Neural cell (in vitro differentiated cells): ENCODE results near the gene ARFGAP3. TPM values are rescaled to one million over a fixed set of nuclear protein-coding genes. Genes with fewer than 3 reads are reported as not detected.

Source experiments
- H2AFZ ChIP-seq: fragments of 200-600, 300-800 bp; sonication (generic), shearing (Covaris generic); 2 replicates; pipeline ENCODE4 v1.6.0; 2014; ENCODE audit warnings: low read depth, mild to moderate bottlenecking, antibody characterized with exemption, low read length, moderate library complexity
- H3F3A ChIP-seq: fragments of 200-600 bp; shearing (Covaris generic); 2 replicates; pipeline ENCODE4 v1.6.1; 2016; ENCODE audit warnings: mild to moderate bottlenecking, moderate library complexity, mixed read lengths, antibody characterized with exemption, low read length; ENCODE audit not compliant: insufficient read depth, poor library complexity, severe bottlenecking
- H3K27ac ChIP-seq: fragments of 200-600, 300-800 bp; sonication (generic), shearing (Covaris generic); 2 replicates; pipeline ENCODE4 v1.5.1; 2014; ENCODE audit warnings: mild to moderate bottlenecking, low read length, moderate library complexity
- H3K27me3 ChIP-seq: fragments of 300-800, 200-600 bp; sonication (generic), shearing (Covaris generic); 2 replicates; pipeline ENCODE4 v1.6.0; 2014; ENCODE audit warnings: mild to moderate bottlenecking, low read depth, low read length, moderate library complexity; ENCODE audit not compliant: insufficient read depth
- H3K36me3 ChIP-seq: fragments of 300-800, 200-600 bp; sonication (generic), shearing (Covaris generic); 2 replicates; pipeline ENCODE4 v1.5.1; 2014; ENCODE audit warnings: mild to moderate bottlenecking, antibody characterized with exemption, low read length, moderate library complexity; ENCODE audit not compliant: insufficient read depth
- H3K4me2 ChIP-seq: fragments of 300-800, 200-600 bp; sonication (generic), shearing (Covaris generic); 2 replicates; pipeline ENCODE4 v1.6.0; 2014; ENCODE audit warnings: mild to moderate bottlenecking, low read length
- H3K4me3 ChIP-seq: fragments of 300-800, 200-600 bp; sonication (generic), shearing (Covaris generic); 2 replicates; pipeline ENCODE4 v1.5.1; 2014; ENCODE audit warnings: mild to moderate bottlenecking, low read length, moderate library complexity
- H3K79me2 ChIP-seq: fragments of 200-600 bp; shearing (Covaris generic); replicated peaks from 2 replicates; pipeline ENCODE4 v1.6.0; 2014; ENCODE audit warnings: mild to moderate bottlenecking, low read length, moderate library complexity; ENCODE audit not compliant: insufficient read depth
- H3K9ac ChIP-seq: fragments of 300-800, 200-600 bp; sonication (generic), shearing (Covaris generic); 2 replicates; pipeline ENCODE4 v1.6.1; 2016; ENCODE audit warnings: mild to moderate bottlenecking, low read length, mixed read lengths
- H3K9me2 ChIP-seq: fragments of 200-600 bp; shearing (Covaris generic); 2 replicates; pipeline ENCODE4 v1.6.1; 2016; ENCODE audit warnings: mild to moderate bottlenecking, low read length, mixed read lengths; ENCODE audit not compliant: insufficient read depth
- H3K9me3 ChIP-seq: fragments of 200-600, 300-800 bp; sonication (generic), shearing (Covaris generic); 2 replicates; pipeline ENCODE4 v1.6.1; 2016; ENCODE audit warnings: mild to moderate bottlenecking, mixed run types, low read length, moderate library complexity, mixed read lengths
- H4K20me1 ChIP-seq: fragments of 200-600 bp; shearing (Covaris generic); 2 replicates; pipeline ENCODE4 v1.6.1; 2016; ENCODE audit warnings: mild to moderate bottlenecking, mixed run types; ENCODE audit not compliant: insufficient read depth
- CTCF ChIP-seq: fragments of 450-650 bp; IDR thresholded peaks from 2 replicates; pipeline ENCODE4 v1.5.1; 2014; ENCODE audit warnings: antibody characterized with exemption, mild to moderate bottlenecking, moderate library complexity; ENCODE audit not compliant: poor library complexity, severe bottlenecking
- EP300 ChIP-seq: fragments of 450-650 bp; conservative IDR thresholded peaks from 2 replicates; pipeline ENCODE4 v1.6.1; 2014; ENCODE audit warnings: antibody characterized with exemption, mild to moderate bottlenecking, moderate library complexity; ENCODE audit not compliant: poor library complexity, severe bottlenecking
- EZH2 ChIP-seq: fragments of 200-600, 300-800 bp; shearing (Covaris generic), sonication (generic); IDR thresholded peaks from 2 replicates; pipeline ENCODE4 v1.6.1; 2014; ENCODE audit warnings: antibody characterized with exemption, low read length, borderline replicate concordance, mild to moderate bottlenecking; ENCODE audit not compliant: insufficient read depth, poor library complexity, severe bottlenecking
- MXI1 ChIP-seq: fragments of 450-650 bp; conservative IDR thresholded peaks from 2 replicates; pipeline ENCODE4 v1.6.1; 2014; ENCODE audit warnings: antibody characterized with exemption, mild to moderate bottlenecking; ENCODE audit not compliant: poor library complexity, severe bottlenecking
- POLR2AphosphoS5 ChIP-seq: IDR thresholded peaks from 2 replicates; pipeline ENCODE4 v1.6.1; 2012
- RAD21 ChIP-seq: fragments of 450-650 bp; conservative IDR thresholded peaks from 2 replicates; pipeline ENCODE4 v1.6.1; 2014; ENCODE audit warnings: antibody characterized with exemption, mild to moderate bottlenecking, moderate library complexity
- REST ChIP-seq: IDR thresholded peaks from 2 replicates; pipeline ENCODE4 v1.6.1; 2012; ENCODE audit warnings: borderline replicate concordance
- SMC3 ChIP-seq: fragments of 450-650 bp; conservative IDR thresholded peaks from 2 replicates; pipeline ENCODE4 v1.6.1; 2014; ENCODE audit warnings: antibody characterized with exemption, mild to moderate bottlenecking, moderate library complexity; ENCODE audit not compliant: poor library complexity
- TAF1 ChIP-seq: IDR thresholded peaks from 2 replicates; pipeline ENCODE4 v1.6.1; 2012; ENCODE audit warnings: low read depth
- polyA plus RNA-seq: library from polyadenylated mRNA; depleted of rRNA; stranded (reverse); fragments of >200 nt; gene quantifications from 2 replicates; pipeline ENCODE4 v1.2.3, GENCODE V29; 2014

ARFGAP3 gene
- polyA plus RNA-seq, 1 donor from 2014 or later = 80.7 TPM

GRCh38 chr22:42889304-42889703 is 32.2 kb upstream of the ARFGAP3 start:
- Histone ChIP-seq H3K36me3 (no peaks in the 10 kb centered on the region), H3K4me3 (no peak overlapping the region), H3K9me3 (no peaks in the 10 kb centered on the region), H3K27me3 (no peaks in the 10 kb centered on the region), H3K4me2 (no peak overlapping the region), H2AFZ (no peak overlapping the region), H3K79me2 (no peaks in the 10 kb centered on the region), H3F3A (no peaks in the 10 kb centered on the region), H4K20me1 (no peaks in the 10 kb centered on the region), H3K9me2 (no peaks in the 10 kb centered on the region), H3K27ac (no peak overlapping the region), H3K9ac (no peak overlapping the region)
- TF ChIP-seq RAD21 (no peak), CTCF (no peak), POLR2AphosphoS5 (no peak), REST (no peak), EP300 (no peak), TAF1 (no peak)

- Histone ChIP-seq H3K9me2 (no peaks in the 10 kb centered on the region), H3K36me3 (no peaks in the 10 kb centered on the region), H3K79me2 (no peaks in the 10 kb centered on the region)
These were observed 30.7 kb upstream of the ARFGAP3 start for GRCh38 chr22:42887523-42888507.

More at GRCh38 chr22:42887523-42888507, 30.7 kb upstream of the ARFGAP3 start:
- H3K27ac ChIP-seq = no peak overlapping the region
- no peak overlapping the region for H2AFZ ChIP-seq
- H3K9me3 ChIP-seq = no peaks in the 10 kb centered on the region
- TF ChIP-seq RAD21 = no peak
- TF ChIP-seq MXI1 = no peak
- TF ChIP-seq TAF1 = no peak
- TF ChIP-seq CTCF = no peak
- TF ChIP-seq POLR2AphosphoS5 = no peak
- TF ChIP-seq REST = no peak
- TF ChIP-seq EZH2 = no peak
- no peak for TF ChIP-seq SMC3
- no peak for TF ChIP-seq EP300
- H3K9ac ChIP-seq = no peak overlapping the region
- H3K4me3 ChIP-seq = no peak overlapping the region
- no peaks in the 10 kb centered on the region for H3K27me3 ChIP-seq
- H4K20me1 ChIP-seq = no peaks in the 10 kb centered on the region
- no peaks in the 10 kb centered on the region for H3F3A ChIP-seq
- H3K4me2 ChIP-seq = no peak overlapping the region
